ENCODE measurements around the gene ARFRP1. TPM values are rescaled to one million over a fixed set of nuclear protein-coding genes. Genes with fewer than 3 reads are reported as not detected.
A peak's percentile ranks its signal among the peaks of the same experiment; 100 is the strongest.

The ARFRP1 gene
- total RNA-seq, 1 donor from 2014 or later, result 66.0 TPM

DNA sequence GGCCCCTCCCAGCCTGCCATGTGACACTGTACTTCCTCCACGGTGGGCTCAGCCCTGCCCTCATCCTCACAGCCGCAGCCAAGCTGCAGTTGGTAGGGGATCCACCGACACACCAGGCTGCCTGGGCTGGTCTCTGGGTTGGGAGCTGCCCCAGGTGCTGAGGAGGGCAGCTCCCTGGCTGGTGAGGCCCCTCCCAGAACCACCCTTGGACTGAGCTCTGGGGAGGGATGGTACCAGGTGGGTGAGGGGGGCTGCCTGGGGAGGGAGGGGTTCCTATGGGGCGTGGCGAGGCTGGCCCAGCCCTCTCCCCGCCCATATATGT, 11.5 kb downstream of the ARFRP1 start:
- DNase-seq (no peak), ATAC-seq (ENCODE audit: low read depth) (peak; percentile 68)
- H3K9me3 Mint-ChIP-seq, result no peaks in the 10 kb centered on the region
- H3K27ac Mint-ChIP-seq, result no peak overlapping the region
- TF ChIP-seq, protein P1, sequence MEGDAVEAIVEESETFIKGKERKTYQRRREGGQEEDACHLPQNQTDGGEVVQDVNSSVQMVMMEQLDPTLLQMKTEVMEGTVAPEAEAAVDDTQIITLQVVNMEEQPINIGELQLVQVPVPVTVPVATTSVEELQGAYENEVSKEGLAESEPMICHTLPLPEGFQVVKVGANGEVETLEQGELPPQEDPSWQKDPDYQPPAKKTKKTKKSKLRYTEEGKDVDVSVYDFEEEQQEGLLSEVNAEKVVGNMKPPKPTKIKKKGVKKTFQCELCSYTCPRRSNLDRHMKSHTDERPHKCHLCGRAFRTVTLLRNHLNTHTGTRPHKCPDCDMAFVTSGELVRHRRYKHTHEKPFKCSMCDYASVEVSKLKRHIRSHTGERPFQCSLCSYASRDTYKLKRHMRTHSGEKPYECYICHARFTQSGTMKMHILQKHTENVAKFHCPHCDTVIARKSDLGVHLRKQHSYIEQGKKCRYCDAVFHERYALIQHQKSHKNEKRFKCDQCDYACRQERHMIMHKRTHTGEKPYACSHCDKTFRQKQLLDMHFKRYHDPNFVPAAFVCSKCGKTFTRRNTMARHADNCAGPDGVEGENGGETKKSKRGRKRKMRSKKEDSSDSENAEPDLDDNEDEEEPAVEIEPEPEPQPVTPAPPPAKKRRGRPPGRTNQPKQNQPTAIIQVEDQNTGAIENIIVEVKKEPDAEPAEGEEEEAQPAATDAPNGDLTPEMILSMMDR (IDR thresholded peaks at IDR 0.05), result no peak
- peak overlapping the region; percentile 15 for H3K4me3 Mint-ChIP-seq
- ChIA-PET POLR2A (interaction anchor here (0.6 to 1.5 kb wide), 6 partner anchors 43 to 237 kb away, joined by 3 to 11 read pairs (median 4); partner anchors contain the start of genes SLC2A4RG and TPD52L2), CTCF (no interaction called here)
- H3K27me3 Mint-ChIP-seq, result no peaks in the 10 kb centered on the region
- peaks cover 19% of the 10 kb centered on the region for H3K4me1 Mint-ChIP-seq
- intact Hi-C loops (cut with micrococcal nuclease), result loop anchor here (5.0 kb wide), 1 partner anchor 41 kb away; the partner anchor contains the start of genes LIME1 and SLC2A4RG
- H3K36me3 Mint-ChIP-seq (ENCODE audit: low read depth), result peaks cover 7% of the 10 kb centered on the region

DNA sequence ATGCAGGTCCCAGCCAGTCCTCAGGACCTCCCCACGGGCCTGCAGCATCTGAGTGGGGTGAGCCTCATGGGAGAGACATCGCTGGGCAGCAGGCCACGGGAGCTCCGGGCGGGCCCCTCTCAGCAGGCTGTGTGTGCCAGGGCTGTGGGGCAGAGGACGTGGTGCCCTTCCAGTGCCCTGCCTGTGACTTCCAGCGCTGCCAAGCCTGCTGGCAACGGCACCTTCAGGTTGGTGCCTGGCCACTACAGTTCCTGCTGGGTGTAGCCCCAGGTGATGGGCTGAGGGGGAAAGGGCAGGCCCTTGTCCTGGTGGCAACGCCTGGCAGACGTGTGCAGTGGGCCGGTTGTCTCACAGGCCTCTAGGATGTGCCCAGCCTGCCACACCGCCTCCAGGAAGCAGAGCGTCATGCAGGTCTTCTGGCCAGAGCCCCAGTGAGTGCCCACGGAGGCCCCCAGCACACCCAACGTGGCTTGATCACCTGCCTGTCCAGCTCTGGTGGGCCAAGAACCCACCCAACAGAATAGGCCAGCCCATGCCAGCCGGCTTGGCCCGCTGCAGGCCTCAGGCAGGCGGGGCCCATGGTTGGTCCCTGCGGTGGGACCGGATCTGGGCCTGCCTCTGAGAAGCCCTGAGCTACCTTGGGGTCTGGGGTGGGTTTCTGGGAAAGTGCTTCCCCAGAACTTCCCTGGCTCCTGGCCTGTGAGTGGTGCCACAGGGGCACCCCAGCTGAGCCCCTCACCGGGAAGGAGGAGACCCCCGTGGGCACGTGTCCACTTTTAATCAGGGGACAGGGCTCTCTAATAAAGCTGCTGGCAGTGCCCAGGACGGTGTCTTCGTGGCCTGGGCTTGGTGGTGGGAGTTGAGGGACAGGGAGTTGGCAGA, 12.1 kb downstream of the ARFRP1 start:
- no peaks in the 10 kb centered on the region for H3K9me3 Mint-ChIP-seq
- CTCF ChIA-PET, result no interaction called here
- DNase-seq (no peak), ATAC-seq (ENCODE audit: low read depth) (no peak)
- H3K27ac Mint-ChIP-seq, result no peak overlapping the region
- H3K4me3 Mint-ChIP-seq, result no peak overlapping the region
- intact Hi-C loops (cut with micrococcal nuclease), result loop anchor here (5.0 kb wide), 1 partner anchor 42 kb away; the partner anchor contains the start of genes LIME1 and SLC2A4RG
- POLR2A ChIA-PET, result interaction anchor here (0.6 to 1.5 kb wide), 6 partner anchors 44 to 237 kb away, joined by 3 to 11 read pairs (median 4); partner anchors contain the start of genes SLC2A4RG and TPD52L2
- peaks cover 19% of the 10 kb centered on the region for H3K4me1 Mint-ChIP-seq
- H3K36me3 Mint-ChIP-seq (ENCODE audit: low read depth), result peaks cover 7% of the 10 kb centered on the region
- TF ChIP-seq, protein P1 (IDR thresholded peaks at IDR 0.05), result no peak
- H3K27me3 Mint-ChIP-seq, result no peaks in the 10 kb centered on the region

DNA sequence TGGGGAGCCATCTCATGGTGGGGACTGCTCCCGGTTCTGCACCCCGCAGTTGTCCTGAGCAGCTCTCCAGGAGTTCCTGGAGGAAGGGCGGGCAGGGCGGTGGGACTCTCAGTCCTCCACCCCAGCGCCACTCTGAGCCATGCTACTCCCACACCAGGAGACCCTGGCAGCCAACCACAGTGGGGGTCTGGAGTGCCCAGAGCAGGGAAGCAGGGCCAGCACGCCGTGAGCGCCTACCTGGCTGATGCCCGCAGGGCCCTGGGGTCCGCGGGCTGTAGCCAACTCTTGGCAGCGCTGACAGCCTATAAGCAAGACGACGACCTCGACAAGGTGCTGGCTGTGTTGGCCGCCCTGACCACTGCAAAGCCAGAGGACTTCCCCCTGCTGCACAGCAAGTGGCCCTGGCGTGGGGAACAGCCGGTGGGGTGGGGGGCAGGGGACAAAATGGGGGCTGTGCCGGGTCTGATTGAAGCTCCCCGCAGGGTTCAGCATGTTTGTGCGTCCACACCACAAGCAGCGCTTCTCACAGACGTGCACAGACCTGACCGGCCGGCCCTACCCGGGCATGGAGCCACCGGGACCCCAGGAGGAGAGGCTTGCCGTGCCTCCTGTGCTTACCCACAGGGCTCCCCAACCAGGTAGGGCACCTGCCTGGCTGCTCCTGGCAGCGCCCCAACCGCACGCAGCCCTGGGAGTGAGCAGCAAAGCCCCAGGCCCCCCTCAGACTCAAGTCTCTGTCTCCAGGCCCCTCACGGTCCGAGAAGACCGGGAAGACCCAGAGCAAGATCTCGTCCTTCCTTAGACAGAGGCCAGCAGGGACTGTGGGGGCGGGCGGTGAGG, 13.0 kb downstream of the ARFRP1 start:
- ATAC-seq (ENCODE audit: low read depth), result no peak
- Mint-ChIP-seq H3K4me1 (peaks cover 19% of the 10 kb centered on the region), H3K27me3 (no peaks in the 10 kb centered on the region), H3K27ac (no peak overlapping the region), H3K9me3 (no peaks in the 10 kb centered on the region), H3K36me3 (ENCODE audit: low read depth) (peaks cover 4% of the 10 kb centered on the region), H3K4me3 (no peak overlapping the region)
- TF ChIP-seq, protein P1 (IDR thresholded peaks at IDR 0.05), result no peak
- no peak for DNase-seq
- ChIA-PET POLR2A (no interaction called here), CTCF (no interaction called here)
- intact Hi-C loops (cut with micrococcal nuclease), result loop anchor here (5.0 kb wide), 1 partner anchor 42 kb away; the partner anchor contains the start of genes LIME1 and SLC2A4RG

DNA sequence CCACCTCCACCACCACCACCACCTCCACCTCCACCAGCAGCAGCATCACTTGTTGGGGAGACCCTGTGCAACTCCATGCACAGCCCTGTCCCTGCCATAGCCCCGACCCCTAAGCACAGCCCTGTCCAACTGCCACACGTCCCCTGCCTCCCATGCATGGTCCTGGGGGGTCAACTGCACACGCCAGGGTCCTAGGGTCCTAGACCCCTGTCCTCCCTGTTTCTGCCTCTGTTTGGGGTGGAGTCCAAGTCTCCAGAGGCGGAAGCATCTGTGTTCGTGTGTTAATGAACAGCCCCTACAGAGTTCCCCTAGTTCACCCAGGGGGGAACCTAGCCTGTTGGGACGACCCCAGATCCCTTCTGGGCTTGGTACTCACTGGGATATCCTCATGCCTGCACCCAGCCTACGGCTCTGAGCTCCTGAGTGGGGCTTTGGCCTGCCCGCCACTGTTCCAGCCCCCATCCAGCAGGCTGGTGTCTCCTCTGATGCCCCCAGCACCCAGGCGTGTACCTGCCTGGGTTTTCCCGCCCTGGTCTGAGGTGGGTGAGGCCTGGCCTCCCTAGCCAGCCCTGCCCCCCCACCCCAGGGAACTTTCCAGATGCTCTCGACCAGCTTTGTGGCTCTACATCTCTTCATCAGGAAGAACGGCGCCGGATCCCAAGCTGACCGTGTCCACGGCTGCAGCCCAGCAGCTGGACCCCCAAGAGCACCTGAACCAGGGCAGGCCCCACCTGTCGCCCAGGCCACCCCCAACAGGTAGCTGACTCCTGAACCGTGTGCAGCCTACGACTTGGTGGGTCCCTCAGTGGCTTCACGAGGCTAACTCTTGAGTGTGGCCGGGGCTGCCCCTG, 13.8 kb downstream of the ARFRP1 start:
- CTCF ChIA-PET, result no interaction called here
- Mint-ChIP-seq H3K9me3 (no peaks in the 10 kb centered on the region), H3K4me1 (peaks cover 15% of the 10 kb centered on the region), H3K36me3 (ENCODE audit: low read depth) (peaks cover 4% of the 10 kb centered on the region), H3K27me3 (no peaks in the 10 kb centered on the region), H3K4me3 (no peak overlapping the region), H3K27ac (no peak overlapping the region)
- intact Hi-C loops (cut with micrococcal nuclease), result no loop called here
- no peak for ATAC-seq (ENCODE audit: low read depth)
- DNase-seq, result no peak
- POLR2A ChIA-PET, result no interaction called here
- TF ChIP-seq, protein P1 (IDR thresholded peaks at IDR 0.05), result no peak
